ENCODE measurements around the gene CD164.

Gene CD164

GRCh38 chr6:109381747-109382575 is at the start of gene CD164:
Gene CD164 (minus strand): TSS chr6:109382467. CDS start chr6:109382378, 89 bp downstream.
- DNase-seq (ENCODE audit: low read depth in 2 of 2) = peak; percentile 86 to 89

DNA sequence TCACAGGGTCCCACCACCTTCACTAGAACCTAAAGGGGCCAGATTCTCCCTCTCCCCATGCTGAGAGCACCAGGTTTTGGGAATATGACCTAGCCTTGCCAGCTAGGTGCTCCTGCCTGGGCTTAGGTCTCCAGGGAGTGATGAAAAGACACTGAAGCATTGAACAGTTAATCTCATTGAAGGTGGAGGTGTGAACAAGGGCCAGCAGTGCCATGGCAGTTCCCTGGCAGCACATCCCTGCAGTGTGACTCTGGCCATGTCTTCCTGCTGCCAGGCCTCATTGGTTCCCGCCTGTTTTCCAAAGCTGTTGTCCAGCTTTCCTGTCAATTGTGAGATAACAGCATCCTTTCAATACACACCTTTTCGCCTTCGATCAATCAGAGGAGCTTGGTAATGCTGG is 47.2 kb upstream of the CD164 start:
- no peak for DNase-seq (ENCODE audit: low read depth in 2 of 2)

DNA sequence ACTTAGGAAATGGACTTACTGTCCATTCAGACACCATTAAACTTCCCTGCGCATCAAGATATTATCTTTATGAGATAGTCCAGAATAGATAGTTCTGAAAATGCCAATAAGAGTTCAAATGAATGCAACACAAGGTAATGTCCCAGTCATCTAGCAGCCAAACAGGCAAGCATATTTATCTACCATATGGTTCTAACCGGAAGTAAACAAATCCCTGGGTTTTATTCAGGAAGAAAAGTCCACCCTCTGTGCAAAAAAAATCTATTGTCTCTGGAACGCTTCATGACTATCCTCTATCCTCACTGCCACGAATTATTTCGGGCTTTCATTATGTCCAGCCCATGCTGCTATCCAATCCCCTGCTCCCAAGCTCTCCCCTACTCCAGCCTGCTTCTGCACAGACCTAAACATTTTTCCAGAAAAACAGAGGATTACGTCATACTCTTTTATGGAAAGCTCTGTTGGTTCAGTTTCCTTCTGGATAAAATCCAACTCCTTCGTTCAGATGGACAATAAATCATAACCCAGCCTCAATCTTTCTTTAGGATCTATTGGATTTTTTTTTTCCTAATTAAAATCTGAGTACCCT is 46.7 kb upstream of the CD164 start:
- DNase-seq (ENCODE audit: low read depth in 2 of 2) = no peak

- DNase-seq (ENCODE audit: low read depth in 2 of 2) = no peak
Observed at GRCh38 chr6:109424946-109425345, 42.7 kb upstream of the CD164 start.

DNA sequence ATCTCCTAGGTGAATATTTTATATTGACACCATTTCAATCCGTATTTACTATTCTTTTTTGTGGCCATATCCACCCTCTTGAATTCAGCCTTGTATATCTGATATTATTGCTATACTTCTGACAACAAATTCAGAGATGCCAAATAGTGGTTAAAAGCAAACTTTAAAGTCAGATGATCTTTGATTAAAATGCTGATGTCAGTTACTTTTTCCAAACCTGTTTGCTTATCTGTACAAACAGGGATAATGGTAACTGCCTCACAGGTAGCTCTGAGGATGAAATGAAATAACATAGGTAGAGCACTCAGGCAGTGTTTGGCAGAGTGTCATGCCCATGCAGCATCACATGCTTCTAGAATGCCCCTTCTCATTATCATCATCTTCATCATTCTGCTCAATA is 38.9 kb upstream of the CD164 start:
- DNase-seq (ENCODE audit: low read depth in 2 of 2) = no peak

DNA sequence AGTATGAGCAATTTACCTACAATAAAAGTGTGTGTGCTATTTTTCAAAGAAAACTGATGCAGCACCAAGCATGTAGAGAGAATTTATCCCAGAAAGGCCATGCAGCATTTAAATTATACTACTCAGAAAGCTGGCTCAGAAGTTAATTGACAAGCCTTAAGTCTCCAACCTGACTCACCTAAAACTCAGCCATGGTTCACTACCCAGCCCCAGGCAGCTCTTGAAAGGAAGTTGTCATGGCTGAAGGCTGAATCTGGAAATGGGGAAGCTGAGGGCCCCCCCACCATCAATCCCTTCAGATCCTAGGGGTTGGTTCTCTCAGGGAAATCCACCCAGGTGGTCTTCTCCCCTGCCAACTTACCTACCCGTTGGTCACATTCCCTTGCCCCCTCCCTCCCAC is 38.5 kb upstream of the CD164 start:
- no peak for DNase-seq (ENCODE audit: low read depth in 2 of 2)

- DNase-seq (ENCODE audit: low read depth in 2 of 2) = no peak
Observed at GRCh38 chr6:109417646-109418045, 35.4 kb upstream of the CD164 start.

GRCh38 chr6:109411034-109411433 is 28.8 kb upstream of the CD164 start:
- no peak for DNase-seq (ENCODE audit: low read depth in 2 of 2)

- DNase-seq (ENCODE audit: low read depth in 2 of 2) = no peak
Observed at GRCh38 chr6:109406196-109406595, 23.9 kb upstream of the CD164 start.

DNA sequence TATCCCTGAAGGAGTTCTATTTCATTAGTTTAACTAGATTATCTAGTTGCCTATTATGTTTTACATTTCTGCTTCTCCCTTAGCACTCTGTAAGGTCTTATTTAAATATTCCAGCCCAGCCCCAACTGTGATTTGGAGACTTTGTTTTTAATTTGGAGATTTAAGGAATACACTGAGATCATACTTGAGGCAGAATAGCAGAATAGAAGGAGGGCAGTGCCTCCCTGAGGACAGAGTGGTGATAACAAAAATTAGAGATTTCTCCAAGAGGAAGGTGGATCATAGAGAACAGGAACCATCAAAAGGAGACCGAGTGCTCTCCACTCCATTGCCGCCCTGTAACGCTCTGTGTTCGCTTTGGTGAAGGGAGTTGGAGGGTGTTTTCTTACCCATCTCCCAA is 14.8 kb upstream of the CD164 start:
- no peak for DNase-seq (ENCODE audit: low read depth in 2 of 2)

DNA sequence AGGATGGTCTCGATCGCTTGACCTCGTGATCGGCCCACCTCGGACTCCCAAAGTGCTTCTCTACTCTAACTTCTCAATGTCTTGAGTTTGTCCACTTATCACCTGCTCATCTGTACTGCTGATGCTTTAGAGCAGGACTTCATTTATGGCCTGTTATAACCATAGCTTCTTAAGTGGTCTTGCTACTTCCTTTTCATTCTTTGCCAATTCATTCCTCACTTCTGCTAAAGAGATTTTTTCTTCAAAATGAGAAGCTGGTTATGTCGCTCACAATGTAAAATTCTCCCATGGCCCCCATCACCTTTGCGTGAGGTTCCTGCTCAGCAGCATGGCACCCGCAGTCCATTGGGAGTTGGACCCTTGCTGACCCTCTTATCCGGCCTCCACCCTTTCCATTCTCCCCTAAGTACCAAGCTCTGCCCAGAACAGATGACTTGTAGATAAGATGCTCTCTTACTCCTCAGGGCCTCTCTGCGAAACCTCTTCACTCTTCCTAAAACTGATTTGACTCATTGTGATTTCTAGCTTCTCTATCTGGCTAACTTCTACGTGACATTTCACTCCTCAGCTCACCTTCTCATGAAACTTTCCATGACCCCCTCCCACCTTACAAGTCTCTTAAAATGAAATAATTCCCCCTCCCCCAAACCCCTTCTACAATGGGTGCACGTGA is 13.9 kb upstream of the CD164 start:
- no peak for DNase-seq (ENCODE audit: low read depth in 2 of 2)

- DNase-seq (ENCODE audit: low read depth in 2 of 2) = no peak
Observed at GRCh38 chr6:109393886-109394281, 11.6 kb upstream of the CD164 start.

DNA sequence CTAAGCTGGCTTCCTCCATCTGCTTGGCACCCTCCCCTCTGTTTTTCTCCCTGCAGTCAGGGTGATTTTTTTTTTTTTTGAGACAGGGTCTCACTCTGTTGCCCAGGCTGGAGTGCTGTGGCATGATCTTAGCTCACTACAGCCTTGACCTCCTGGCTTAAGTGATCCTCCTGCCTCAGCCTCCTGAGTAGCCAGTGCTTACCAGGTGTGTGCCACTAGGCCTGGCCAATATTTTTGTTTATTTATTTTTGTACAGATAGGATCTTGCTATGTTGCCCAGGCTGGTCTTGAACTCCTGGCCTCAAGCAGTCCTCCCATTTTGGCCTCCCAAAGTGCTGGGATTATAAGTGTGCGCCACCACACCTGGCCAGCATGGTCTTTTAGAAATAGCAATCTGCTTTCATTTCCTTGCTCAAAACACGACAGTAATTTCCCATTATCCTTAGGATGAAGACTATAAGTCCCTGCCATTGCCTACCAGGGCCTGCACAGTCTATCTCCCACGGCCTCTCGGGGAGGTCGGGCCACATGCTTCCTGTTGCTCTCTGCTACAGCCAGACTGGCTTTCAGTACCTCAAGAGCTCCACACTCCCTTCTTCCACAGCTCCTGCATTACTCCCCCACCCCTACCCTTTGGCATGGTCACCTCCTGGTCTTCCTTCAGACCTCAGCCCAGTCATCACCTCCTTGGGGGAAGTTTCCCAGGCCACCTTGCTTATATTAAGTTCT is 11.1 kb upstream of the CD164 start:
- DNase-seq (ENCODE audit: low read depth in 2 of 2) = no peak

GRCh38 chr6:109389650-109390274 is 7.5 kb upstream of the CD164 start:
- no peak for DNase-seq (ENCODE audit: low read depth in 2 of 2)

DNA sequence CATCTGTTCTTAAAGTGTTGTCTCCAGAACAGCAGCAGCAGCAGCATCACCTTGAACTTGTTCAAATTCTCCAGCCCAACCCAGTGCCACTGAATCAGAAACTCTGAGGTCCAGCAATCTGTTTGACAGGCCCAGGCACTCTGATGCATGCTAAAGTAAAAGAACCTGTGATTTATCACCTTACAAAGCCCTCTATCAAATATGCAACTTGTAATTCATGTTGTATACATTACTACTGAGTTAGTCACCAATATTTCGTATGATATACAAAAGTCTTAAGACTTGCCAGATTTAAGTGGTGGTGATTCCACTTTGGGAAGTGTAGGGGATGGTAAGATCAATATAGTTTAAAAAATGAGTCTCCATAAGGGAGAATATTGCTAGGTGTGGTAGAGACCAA is 6.0 kb upstream of the CD164 start:
- no peak for DNase-seq (ENCODE audit: low read depth in 2 of 2)

DNA sequence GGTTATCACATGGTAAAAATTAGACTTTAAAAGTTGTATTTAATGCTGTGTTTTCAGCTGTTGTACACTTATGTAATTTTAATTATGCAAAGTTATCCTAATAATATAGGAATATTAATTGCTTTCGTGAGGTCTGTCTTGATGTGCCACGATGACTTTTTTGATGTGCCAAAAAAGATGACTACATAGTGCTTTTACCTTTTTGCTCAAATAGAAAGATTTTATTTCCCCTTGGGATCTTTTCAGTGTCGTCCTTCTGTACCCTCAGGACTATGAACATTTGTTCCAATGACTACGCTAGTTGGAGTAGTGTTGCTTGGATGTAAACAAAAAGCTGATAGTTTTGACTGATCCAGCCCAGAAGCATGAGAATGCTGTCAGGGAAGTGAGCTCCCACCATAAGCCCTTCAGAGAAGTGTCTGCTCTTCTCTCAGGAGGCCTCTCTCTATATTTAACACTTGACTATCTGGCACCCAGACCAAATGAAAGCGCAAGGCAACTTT is 1.2 kb upstream of the CD164 start:
- no peak for DNase-seq (ENCODE audit: low read depth in 2 of 2)

GRCh38 chr6:109382576-109383437 is 540 bp upstream of the CD164 start:
- DNase-seq (ENCODE audit: low read depth in 2 of 2) = peak; percentile 77 to 81

DNA sequence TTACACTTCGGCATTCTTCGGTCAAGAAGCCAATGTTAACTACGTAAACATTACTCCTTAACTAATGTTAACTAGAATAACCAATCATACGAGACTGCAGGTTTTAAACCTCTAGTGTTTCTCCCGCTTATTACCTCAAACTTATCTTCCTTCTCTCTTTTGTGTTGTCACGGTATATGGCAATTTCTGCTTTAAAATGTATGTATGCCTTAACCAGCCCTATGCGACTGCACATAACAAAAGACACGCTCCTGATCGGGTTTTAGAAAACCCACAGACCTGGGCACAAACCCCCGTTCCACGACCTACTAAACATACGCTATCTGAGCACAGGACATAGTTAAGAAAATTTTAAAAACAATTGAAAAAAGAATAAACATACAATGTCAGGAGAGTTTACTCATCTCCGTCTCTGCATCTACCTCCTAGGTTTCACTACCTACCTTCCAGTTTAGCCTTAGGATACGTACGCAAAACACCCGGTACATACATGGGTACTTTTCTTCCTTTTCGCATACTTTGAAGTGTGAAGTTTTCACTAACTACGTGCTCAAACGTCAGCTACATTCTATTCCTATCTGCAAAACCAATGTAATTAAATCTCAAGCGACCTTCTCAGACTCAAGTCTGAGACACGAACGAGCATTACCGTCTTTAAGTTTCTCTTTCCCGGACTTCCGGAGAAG is 1.1 kb downstream of the CD164 start:
- DNase-seq (ENCODE audit: low read depth in 2 of 2) = no peak

DNA sequence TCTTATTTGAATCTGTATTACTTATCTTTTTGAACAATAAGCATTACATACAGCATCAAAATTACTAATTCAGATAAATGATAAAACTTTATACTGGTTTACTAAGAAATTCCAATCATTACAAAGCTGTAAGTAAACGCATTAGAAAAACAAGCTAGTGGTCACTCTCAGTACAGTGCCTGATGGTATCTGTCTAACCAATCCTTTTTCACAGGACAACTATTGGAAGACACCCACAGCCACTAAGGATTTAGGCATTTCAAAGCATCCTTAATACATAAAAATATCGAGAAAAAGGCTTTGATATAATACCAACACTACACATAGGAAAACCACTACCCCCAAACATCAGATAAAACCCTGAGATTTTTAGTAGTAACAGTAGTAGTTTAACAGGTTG is 2.6 kb downstream of the CD164 start:
- no peak for DNase-seq (ENCODE audit: low read depth in 2 of 2)

- DNase-seq (ENCODE audit: low read depth in 2 of 2) = no peak
Observed at GRCh38 chr6:109377717-109378116, 4.5 kb downstream of the CD164 start.
